IPS-15b (cell line): Measurements from ENCODE around the gene WNK4.
A peak's percentile ranks its signal among the peaks of the same experiment; 100 is the strongest.

Experiments
- H3K27me3 ChIP-seq: one replicate; pipeline ENCODE4 v1.6.1; 2013; ENCODE audit warnings: low read length; ENCODE audit not compliant: control insufficient read depth, insufficient read depth
- H3K36me3 ChIP-seq: one replicate; pipeline ENCODE4 v1.6.1; 2013; ENCODE audit warnings: low read length; ENCODE audit not compliant: control insufficient read depth, insufficient read depth
- H3K4me1 ChIP-seq: one replicate; pipeline ENCODE4 v1.6.1; 2013; ENCODE audit warnings: mild to moderate bottlenecking, low read length; ENCODE audit not compliant: control insufficient read depth, insufficient read depth
- H3K4me3 ChIP-seq: one replicate; pipeline ENCODE4 v1.5.1; 2013; ENCODE audit warnings: low read depth, low read length
- H3K9ac ChIP-seq: one replicate; pipeline ENCODE4 v1.6.1; 2013; ENCODE audit warnings: low read depth, mild to moderate bottlenecking, low read length
- H3K9me3 ChIP-seq: one replicate; pipeline ENCODE4 v1.6.1; 2013; ENCODE audit warnings: mild to moderate bottlenecking, low read length; ENCODE audit not compliant: control insufficient read depth, insufficient read depth

The WNK4 gene

DNA sequence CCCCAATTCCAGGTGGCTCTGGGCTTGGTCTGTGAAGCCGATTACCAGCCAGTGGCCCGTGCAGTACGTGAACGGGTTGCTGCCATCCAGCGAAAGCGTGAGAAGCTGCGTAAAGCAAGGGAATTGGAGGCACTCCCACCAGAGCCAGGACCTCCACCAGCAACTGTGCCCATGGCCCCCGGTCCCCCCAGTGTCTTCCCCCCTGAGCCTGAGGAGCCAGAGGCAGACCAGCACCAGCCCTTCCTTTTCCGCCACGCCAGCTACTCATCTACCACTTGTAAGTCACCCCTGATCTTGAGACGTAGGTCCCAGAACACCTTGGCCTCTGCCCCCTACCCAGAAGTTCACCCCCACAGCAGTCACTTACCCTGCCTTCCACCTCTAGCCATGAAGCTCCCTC, 6.9 kb downstream of the WNK4 start:
- Histone ChIP-seq H3K4me1 (peaks cover 6% of the 10 kb centered on the region), H3K36me3 (no peaks in the 10 kb centered on the region), H3K9me3 (no peaks in the 10 kb centered on the region), H3K4me3 (no peak overlapping the region), H3K9ac (no peak overlapping the region), H3K27me3 (peaks cover 21% of the 10 kb centered on the region)

- Histone ChIP-seq H3K4me1 (no peaks in the 10 kb centered on the region), H3K36me3 (peaks cover 3% of the 10 kb centered on the region), H3K9me3 (no peaks in the 10 kb centered on the region), H3K27me3 (no peaks in the 10 kb centered on the region), H3K9ac (no peak overlapping the region), H3K4me3 (no peak overlapping the region)
These were observed 11.5 kb downstream of the WNK4 start for GRCh38 chr17:42791948-42792347.

DNA sequence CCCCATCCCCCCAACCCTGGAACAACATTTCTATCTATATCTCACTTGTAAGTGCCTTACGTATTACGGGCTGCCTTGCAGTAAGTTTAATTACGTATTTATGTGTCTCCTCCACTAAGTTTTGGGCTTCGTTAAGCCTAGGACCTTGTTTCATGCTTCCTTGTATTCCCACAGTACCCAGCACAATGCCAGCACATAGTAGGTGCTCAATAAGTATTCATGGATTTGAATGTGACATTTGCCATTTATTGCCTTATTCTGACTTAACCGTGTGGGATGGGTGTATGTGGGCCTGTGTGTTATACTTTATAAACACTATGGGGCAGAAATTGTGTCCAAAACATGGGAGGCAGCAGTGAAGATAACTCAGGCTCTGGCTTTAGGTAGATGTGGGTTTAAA, 12.1 kb downstream of the WNK4 start:
- no peak overlapping the region for H3K4me3 ChIP-seq
- no peaks in the 10 kb centered on the region for H3K27me3 ChIP-seq
- H3K4me1 ChIP-seq, result no peaks in the 10 kb centered on the region
- H3K9me3 ChIP-seq, result no peaks in the 10 kb centered on the region
- H3K9ac ChIP-seq, result no peak overlapping the region
- peaks cover 8% of the 10 kb centered on the region for H3K36me3 ChIP-seq

DNA sequence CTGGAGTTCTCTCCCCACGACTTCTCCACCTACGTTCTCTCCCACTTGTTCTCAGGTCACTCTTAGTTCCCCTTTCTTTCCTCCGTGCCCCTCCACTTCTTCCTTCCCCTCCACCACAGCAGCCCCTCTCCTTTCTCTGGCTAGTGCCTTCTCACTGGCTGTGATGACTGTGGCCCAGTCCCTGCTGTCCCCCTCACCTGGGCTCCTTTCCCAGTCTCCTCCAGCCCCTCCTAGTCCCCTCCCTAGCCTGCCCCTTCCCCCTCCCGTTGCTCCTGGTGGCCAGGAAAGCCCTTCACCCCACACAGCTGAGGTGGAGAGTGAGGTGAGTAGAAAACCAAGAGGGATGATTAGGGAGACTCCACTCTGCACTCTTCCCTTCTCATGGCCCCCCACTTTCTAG, 14.7 kb downstream of the WNK4 start:
- no peak overlapping the region for H3K4me3 ChIP-seq
- peaks cover 7% of the 10 kb centered on the region for H3K27me3 ChIP-seq
- H3K36me3 ChIP-seq, result peaks cover 10% of the 10 kb centered on the region
- H3K4me1 ChIP-seq, result no peaks in the 10 kb centered on the region
- no peaks in the 10 kb centered on the region for H3K9me3 ChIP-seq
- no peak overlapping the region for H3K9ac ChIP-seq

GRCh38 chr17:42795465-42795864, 15.1 kb downstream of the WNK4 start:
- no peaks in the 10 kb centered on the region for H3K9me3 ChIP-seq
- no peak overlapping the region for H3K9ac ChIP-seq
- H3K27me3 ChIP-seq, result peaks cover 11% of the 10 kb centered on the region
- peaks cover 10% of the 10 kb centered on the region for H3K36me3 ChIP-seq
- H3K4me3 ChIP-seq, result no peak overlapping the region
- no peaks in the 10 kb centered on the region for H3K4me1 ChIP-seq

DNA sequence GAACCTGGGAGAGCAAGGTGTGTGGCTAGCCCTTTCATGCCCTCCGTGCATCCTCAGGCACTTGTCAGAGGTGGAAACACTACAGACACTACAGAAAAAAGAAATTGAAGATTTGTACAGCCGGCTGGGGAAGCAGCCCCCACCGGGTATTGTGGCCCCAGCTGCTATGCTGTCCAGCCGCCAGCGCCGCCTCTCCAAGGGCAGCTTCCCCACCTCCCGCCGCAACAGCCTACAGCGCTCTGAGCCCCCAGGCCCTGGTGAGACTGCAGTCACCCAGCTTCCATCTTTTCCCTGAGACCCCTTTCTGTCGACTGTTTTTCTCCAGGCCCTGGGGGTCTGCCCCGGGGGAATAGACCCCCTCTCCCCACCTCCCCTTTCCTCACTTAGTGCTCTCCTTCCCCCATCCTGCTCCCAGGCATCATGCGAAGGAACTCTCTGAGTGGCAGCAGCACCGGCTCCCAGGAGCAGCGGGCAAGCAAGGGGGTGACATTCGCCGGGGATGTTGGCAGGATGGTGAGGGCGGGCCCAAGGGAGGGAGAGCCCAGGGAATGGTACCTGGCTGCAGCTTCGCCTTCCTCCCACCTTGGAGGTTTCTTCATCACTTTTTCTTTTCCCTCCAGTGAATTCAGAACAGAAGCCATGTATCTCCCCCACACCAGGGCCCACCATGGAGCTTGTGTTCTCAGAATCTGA, 15.8 kb downstream of the WNK4 start:
- Histone ChIP-seq H3K4me1 (no peaks in the 10 kb centered on the region), H3K36me3 (peaks cover 10% of the 10 kb centered on the region), H3K4me3 (no peak overlapping the region), H3K9ac (no peak overlapping the region), H3K9me3 (no peaks in the 10 kb centered on the region), H3K27me3 (peaks cover 14% of the 10 kb centered on the region)

- Histone ChIP-seq H3K9ac (peak overlapping the region; percentile 88), H3K9me3 (no peaks in the 10 kb centered on the region), H3K36me3 (peaks cover 10% of the 10 kb centered on the region), H3K27me3 (peaks cover 14% of the 10 kb centered on the region), H3K4me3 (peak overlapping the region; percentile 100), H3K4me1 (no peaks in the 10 kb centered on the region)
These were observed 16.9 kb downstream of the WNK4 start for GRCh38 chr17:42797067-42798007.

DNA sequence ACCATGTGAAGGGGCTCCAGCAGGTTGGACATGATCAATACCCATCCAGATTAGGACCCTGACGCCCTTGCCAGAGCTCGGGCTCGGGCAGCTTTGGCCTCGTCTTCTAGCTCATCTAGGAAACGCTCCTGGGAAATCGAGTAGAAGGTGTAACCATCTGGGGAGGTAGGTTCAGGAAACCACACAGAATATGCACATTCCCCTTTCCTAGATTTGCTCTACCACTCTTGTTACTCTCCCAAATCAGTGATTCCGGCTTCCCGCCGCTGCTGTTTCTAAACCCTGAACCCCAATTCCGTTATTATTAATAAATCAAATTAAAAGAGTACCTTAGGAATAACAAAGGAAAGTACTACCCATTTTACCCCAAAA, 17.6 kb downstream of the WNK4 start:
- H3K36me3 ChIP-seq, result peaks cover 10% of the 10 kb centered on the region
- H3K9ac ChIP-seq, result peak overlapping the region; percentile 88
- no peaks in the 10 kb centered on the region for H3K4me1 ChIP-seq
- peaks cover 14% of the 10 kb centered on the region for H3K27me3 ChIP-seq
- peak overlapping the region; percentile 100 for H3K4me3 ChIP-seq
- H3K9me3 ChIP-seq, result no peaks in the 10 kb centered on the region

- H3K36me3 ChIP-seq, result peaks cover 10% of the 10 kb centered on the region
- peaks cover 14% of the 10 kb centered on the region for H3K27me3 ChIP-seq
- no peaks in the 10 kb centered on the region for H3K4me1 ChIP-seq
- no peaks in the 10 kb centered on the region for H3K9me3 ChIP-seq
- H3K9ac ChIP-seq, result peak within 1 kb of the TSS; percentile 88
- H3K4me3 ChIP-seq, result peak within 1 kb of the TSS; percentile 100
These were observed 18.3 kb downstream of the WNK4 start, which contains the start of the genes CNTD1 and COA3 for GRCh38 chr17:42798383-42799380. CNTD1 (plus strand) TSS chr17:42798861; CDS start chr17:42799068, 207 bp downstream. COA3 (minus strand) TSS chr17:42798704; CDS start chr17:42798681, 23 bp downstream.

GRCh38 chr17:42803074-42803883, 22.9 kb downstream of the WNK4 start:
- Histone ChIP-seq H3K9me3 (no peaks in the 10 kb centered on the region), H3K4me1 (no peaks in the 10 kb centered on the region), H3K27me3 (peaks cover 14% of the 10 kb centered on the region), H3K9ac (no peak overlapping the region), H3K36me3 (peaks cover 2% of the 10 kb centered on the region), H3K4me3 (no peak overlapping the region)
